NCI-H1436 treated with DMSO at 0.1 percent for 48 hours (cell line): Measurements from ENCODE around the gene CHI3L2.
"Not testable (repeated sequence)": the region's sequence is repeated elsewhere in the genome, so short reads cannot be mapped to it uniquely, and the experiment has no call there.

ENCODE experiments used
- DNase-seq: peaks from one replicate; lab custom pipeline; 2025; lab: John Stamatoyannopoulos, UW

Gene CHI3L2

DNA sequence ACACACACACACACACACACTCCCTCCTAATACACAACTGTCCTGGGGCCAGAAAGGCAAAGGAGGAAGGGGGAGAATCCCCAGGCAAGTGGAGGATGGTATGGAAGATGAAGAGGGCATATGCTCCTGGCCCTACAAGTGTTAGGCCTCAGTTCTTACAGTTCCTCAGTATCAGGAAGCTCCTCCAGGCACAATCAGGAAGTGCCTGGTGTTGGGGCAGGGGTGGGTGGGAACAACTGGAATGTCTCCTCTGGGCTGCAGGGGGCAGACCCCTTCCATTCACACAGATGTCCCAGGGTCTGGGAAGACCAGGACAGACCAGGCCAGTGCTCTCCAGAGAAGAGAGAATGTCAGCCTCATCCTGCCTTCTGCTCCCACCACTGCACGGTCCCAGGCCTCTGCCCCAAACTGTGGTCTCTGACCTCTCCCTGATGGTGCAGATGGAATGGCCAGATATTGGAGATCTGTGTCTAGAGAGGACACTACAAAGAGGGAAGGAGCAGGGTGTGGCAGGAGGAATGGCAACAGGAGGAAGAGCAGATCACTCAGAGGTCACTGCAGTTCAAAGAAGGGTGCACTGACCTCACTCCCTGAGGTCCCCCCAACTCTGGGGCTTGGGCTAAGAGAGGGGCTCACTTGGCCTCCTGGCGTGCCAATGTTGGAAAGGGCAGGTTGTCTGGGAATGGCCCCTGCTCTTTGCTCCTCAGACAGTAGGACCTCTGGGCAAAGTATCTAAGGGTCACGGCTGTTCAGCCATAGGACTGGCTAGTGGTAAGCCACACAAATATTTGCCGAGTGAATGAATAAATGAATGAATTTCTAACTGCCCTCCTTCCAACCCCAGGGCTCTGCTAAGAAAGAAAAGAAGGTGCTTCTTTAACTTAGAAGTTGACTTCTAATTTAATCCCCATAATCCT, 24.5 kb upstream of the CHI3L2 start:
- DNase-seq: no peak

DNA sequence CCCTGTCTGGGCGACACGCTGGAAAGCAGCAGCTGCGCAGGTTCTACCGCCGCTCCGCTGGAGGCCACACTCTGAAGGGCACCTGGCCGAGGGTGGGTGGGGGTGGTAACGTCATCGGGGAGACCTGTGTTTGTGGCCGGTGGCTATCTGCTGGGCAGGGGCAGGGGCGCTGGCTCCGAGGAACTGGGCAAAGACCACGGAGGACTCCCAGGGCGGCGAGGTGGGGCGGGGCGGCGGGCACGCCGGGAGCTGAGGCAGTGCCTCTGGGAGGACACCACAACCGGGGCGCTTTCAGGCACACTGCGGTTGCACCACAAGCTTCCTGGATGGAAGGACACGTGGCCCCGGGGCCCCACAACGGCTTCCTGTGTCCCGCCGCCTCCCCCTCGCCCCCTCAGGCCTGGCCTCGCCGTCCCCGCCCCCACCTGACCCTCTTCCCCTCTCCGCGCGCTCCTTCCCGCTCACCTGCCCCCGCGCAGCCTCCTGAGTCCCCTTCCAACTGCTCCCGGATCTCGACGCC, 23.8 kb upstream of the CHI3L2 start:
- DNase-seq: no peak

GRCh38 chr1:111204201-111204982, 23.1 kb upstream of the CHI3L2 start:
- DNase-seq: no peak

DNA sequence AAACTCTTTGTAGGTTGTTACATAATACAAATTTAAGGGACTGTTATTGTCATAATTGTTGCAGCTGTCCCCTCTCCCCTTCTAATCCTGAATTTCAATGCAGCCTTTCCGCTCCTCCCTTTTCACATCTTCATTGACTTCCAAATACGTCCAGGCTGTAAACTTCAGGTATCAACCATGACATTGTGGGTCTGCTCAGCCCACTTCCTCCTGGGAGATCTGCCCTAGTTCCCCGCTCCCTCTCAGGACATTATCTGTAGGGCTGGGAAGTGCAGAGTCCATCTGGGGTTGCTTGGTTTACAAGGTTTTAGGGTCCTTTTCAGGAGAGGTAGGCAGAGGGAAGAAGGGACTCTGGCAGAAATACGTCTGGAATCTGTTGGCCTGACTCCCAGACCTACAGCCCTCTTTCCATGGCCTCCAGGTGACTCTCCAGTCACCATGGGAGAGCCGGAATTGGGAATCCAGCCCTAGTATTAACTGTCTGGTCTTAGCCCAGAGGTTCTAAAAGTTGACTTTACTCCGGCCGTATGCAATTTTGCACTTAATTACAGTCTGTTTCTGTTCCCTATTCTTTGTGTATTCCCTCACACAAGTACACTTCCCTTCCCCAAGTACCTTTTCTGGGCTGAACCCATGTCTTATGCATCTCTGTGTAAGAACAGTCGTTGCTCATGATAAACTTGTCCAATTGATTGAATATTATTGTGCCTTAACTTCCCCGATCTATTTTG, 22.4 kb upstream of the CHI3L2 start:
- DNase-seq: no peak

- DNase-seq: no peak
Measured at GRCh38 chr1:111205714-111206050, 21.8 kb upstream of the CHI3L2 start.

GRCh38 chr1:111208921-111209320, 18.6 kb upstream of the CHI3L2 start:
- no peak for DNase-seq

DNA sequence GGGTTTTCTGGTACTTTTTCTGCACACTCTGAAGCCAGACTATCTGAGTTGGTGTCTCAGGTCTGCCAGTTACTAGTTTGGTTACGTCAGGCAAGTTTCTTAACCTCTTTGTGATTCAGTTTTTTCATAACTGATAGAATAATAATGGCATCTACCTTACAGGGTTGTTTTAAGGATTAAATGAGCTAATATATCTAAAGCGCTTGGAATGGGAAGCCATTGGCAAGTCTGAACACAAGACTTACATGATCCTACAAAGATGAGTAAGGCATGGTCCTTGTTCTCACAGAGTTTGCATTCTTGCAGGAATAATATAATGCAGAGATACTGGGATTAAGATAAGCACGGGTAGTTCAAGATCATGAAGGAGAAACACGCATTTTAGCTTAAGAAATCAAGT, 17.9 kb upstream of the CHI3L2 start:
- DNase-seq: no peak

DNA sequence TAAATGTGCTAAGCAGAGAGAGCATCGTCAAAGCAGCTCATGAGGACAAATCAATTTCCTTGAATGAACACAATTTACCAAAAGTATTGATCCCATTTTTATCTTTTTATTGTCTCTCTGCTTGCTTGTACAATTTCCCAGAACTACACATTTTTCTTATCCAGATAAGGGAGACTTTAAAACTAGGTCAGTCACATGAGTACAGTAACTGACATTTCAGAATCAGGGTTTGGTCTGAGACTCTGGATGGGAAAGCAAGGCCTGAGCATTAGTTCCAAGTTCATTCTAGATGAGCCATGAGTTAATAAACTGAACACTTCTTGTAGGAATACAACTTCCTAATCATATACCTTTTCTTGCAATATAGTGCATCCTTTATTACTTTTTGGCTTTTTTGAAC, 15.6 kb upstream of the CHI3L2 start:
- no peak for DNase-seq

DNA sequence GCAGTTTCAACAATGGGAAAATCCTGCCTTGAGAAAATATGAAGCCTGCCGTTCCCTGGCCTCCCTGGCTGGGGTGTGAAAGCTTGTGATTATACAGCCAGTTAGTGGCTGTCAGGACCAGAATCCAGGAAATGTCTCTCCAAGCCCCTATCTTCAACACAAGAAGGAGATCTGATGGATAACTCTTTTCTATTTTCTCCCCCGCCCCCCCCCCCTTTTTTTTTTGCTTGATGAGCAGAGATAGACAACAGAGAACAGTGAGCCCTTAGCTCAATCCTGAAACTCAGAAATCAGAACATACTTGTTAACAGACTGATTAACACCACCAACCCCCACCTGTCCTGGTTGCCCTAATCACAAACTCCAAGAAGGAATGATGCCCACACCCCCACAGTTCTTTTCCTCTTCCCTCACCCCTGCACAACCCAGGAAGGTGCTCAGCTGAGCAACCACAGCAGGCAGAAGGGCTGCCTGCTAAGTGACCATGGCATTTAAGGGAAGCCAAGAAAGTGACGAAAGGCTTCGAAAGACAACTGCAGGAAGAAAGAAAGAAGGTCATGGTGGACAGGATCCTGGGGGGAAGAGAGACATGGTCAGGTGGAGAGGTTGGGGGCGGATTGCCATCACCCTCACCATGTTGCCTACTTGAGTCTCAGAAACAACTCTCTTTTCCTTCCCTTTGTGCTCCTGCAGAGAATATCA, 14.7 kb upstream of the CHI3L2 start:
- DNase-seq: no peak

DNA sequence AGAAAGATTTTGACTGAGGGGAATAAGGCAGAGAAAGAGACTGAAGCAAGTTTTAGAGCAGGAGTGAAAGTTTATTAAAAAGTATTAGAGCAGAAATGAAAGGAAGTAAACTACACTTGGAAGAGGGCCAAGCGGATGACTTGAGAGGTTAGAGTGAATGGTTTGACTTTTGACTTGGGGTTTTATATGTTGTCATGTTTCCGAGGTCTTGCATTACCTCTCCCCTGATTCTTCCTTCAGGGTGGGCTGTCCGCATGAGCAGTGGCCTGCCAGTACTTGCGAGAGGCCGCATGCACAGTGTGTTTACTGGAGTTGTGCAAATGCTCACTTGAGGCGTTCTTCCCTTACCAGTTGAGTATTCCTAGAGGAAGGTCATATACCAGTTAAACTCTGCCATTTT, 14.1 kb upstream of the CHI3L2 start:
- DNase-seq: no peak

DNA sequence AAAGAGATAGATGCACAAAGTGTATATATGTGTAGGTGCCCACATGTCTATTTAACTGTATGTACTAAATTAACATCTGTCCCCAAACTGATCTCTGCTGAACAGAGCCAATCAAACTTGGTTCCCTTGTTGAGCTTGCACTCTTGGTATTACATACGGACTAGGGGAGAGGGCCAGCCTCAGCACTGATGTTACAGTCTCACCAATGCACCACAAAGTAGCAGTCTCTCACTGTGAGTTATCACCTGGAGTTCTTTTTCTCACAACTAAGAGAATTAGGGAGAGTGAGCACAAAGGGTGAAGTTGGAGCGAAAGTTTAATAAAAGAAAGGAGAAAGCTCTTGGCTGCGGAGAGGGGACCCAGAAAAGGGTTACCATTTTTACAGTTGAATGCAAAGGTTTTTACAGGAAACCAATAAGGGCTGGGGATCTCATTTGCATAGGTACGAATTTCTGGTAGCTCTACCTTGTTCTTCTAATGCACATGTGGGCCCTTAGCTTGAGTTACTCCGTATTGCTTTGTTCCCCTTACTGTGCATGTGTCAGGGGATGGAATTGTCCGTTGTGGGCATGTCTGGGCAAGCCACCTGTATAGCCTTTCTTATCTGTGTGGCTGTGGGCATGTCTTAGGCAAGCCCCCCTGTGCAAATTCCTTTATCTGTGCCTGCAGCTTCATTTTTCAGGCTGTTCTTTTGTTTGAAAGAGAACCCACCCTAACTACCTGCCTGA, 13.3 kb upstream of the CHI3L2 start:
- DNase-seq: no peak

DNA sequence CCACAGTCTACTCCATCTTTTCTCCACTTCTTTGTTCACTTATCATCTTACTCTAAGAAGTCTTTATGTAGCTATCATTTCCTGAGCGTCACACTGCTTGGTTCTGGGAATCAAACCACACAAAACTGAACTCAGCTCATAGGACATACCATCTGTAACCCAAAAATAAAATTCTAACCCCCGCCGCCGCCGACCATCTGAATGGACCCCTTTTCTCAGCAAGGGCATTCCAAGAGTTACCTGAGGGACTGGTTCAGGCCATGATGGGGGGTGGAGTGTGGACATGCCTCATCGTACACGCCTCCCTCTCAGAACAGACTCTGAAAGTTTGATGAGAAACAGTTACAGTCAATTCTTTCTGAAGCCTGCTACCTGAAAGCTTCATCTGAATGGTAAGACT, 12.6 kb upstream of the CHI3L2 start:
- DNase-seq: no peak

DNA sequence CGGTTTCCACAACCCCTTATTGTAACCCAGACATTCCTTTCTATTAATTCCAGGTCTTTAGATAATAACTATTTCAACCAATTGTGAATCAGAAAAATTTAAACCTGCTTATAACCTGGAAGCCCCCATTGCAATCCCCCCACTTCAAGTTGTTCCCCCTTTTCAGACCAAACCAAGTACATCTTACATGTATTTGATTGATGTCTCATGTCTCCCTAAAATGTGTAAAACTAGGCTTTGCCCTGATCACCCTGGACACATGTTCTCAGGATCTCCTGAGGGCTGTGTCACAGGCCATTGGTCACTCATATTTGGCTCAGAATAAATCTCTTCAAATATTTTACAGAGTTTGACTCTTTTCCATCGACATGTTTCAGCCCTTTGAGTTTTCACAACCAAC, 12.2 kb upstream of the CHI3L2 start:
- DNase-seq: not testable (repeated sequence)

DNA sequence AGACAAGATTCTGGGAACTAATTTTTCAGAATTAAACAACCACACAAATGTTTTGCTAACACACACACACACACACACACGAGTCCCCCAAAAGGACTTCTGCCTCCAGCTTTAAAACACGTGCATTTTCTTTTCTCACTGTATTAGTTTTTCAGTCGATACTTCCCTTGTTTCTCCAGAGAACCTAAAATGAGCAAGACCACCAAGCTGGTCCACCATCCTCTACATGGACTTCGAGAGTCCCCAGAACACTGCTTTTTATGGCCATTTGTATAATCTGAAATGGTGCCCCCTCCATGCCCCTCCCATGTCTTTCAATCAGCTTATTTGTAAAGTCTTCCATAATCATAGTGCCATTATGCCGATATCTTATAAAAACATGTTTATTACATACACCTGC, 10.8 kb upstream of the CHI3L2 start:
- DNase-seq: no peak

DNA sequence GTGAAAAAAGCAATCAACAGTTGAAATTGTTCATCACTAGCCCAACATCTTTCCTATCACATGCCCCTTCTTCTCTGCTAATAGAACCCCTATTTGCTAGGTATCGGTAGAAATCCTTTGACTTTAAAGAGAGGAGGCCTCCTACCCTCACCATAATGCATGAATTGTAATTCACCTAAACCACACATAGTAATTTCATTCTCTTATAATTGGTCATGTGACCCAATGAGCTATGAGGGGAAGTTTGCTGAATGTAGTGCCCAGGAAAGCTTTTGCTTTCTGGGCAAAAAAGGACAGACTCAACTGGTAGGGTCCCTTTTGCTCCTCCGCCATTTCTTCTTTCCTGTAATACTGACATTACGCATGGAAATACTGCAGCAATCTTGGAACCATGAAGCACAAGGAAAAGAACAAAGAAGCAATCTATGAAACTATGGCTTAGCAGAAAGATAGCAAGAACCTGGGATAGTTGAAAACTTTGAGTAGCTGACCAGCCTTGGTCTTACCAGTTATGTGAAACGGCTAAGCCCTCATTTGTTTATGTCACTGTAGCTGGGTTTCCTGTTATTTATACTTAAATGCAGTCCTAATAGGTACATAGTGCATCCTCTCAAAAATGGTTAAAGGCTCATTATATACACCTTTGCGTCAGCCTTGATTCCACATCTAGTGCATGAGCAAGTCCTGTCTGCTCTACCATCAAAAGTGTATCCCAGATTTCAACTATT, 10.2 kb upstream of the CHI3L2 start:
- DNase-seq: no peak

DNA sequence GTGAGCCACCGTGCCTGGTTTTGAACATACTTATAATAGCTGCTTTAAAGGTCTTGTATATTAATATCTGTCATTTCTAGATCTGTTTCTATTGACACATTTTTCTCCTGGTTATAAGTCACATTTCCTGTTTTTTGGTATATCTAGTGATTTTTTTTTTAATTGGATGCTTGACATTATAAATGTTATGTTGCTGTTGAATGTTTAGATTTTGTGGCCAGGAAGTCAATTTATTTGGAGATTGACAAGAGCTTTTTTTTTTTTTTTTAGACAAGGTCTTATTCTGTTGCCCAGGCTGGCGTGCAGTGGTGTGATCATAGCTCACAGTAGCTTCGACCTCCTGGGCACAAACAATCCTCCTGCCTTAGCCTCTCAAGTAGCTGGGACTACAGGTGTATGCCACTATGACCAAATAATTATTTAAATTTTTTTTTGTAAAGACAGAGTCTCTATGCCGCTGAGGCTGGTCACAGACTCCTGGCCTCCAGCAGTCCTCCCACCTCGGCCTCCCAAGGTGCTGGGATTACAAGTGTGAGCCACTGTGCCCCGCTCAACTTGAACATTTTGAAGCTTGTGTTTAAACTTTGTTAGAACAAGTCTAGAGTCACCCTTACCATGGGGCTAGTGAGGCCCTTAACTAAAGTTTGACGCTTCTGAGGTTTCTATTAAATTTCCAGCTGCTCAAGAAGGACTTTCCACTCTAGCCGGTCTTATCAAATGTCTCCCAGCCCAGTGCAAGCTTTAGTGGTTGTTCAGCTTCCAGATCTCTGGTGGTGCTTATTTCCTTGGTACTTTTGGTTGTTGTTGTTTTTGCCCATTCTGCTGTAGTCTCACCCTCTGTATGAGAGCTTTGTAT, 8.6 kb upstream of the CHI3L2 start:
- DNase-seq: no peak

DNA sequence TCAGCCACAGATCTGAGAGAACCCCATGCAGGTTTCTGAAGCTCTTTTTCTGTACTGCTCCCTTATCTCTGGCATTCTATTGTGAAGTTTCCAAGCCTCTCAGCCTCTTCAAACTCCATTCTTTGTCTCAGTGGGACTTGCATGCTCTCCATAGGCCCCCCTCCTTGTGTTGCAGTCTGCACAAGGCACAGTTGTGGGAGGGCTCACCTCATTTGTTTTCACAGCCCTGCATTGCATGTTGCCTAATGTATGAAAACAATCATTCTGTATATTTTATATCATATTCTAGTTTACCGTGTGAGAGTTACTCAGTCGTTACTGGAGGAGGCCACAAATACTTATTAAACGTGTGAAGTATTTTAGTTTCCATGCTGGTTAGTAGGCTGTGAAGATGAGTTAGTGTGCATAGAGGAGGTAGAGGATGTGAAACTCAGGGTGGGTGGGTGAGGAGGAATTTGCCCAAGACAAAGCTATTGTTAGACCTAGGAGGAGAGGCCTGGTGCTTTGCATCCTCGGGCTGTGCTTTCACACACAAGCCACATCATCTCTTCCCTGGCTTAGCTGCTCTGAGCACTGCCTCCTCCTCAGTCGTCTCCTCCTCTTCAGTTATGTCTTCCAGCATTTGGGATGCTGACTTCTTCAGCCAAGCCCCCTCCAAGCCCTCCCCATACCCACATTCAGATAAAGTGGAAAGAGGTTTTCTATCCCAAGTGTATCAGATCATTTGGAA, 7.8 kb upstream of the CHI3L2 start:
- no peak for DNase-seq

DNA sequence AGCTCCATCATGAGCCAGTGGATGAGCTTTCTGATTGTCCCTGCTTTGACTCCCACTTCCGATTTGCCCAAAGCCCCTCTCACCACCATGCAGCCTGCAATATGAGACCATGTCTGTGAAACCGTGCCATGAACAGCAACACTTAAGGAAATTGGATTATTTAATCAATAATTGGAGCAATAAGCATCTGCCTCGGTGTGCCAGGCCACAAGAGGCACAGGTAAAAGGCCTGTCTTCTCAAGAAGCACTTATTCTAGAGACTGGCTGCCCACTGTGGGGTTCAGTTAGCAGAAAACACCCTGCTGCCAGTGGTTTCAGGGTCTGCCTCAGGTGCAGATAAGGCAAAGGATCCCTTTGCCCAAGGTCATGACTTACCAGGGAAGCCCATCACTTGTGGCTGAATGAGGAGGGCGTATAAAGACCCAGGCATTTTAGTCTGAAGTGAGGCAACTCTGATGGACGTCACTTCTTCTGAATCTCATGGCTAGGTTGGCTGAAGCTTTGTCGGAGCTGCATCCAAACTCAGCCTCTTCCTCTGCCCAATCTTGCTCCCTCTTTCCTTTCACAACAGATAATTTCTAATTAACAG, 7.1 kb upstream of the CHI3L2 start:
- DNase-seq: no peak

DNA sequence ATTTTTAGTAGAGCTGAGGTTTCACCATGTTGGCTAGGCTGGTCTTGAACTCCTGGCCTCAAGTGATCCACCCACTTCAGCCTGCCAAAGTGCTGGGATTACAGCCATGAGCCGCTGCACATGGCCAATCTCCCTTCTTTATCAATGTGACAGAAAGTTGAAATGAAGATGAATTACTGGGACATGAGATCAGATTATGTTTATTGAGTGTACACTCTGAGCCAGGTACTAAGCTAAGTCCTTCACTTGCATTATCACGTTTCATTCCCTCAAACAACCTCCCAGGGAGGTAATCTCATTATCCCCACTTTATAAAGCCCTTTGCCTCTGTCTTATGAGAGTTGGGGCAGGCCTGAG, 6.3 kb upstream of the CHI3L2 start:
- DNase-seq: no peak
